Gastroesophageal sphincter (tissue), 4 donors: ENCODE results near the gene ZBTB16. TPM values are rescaled to one million over a fixed set of nuclear protein-coding genes. Genes with fewer than 3 reads are reported as not detected.

Experiments
- ATAC-seq: fragments of 150-250 bp; one replicate; pipeline ENCODE4 v1.9.1; 2016; ENCODE audit warnings: mild to moderate bottlenecking, moderate library complexity
- H3K27ac ChIP-seq, 4 donors: fragments of 200-600 bp; sonication (generic) in 3 of 4; 1 replicate in 3 of 4; 2 replicates in 1 of 4; pipeline ENCODE4 v1.5.1; 2016 to 2019
- H3K27me3 ChIP-seq: fragments of 200-600 bp; sonication (generic); one replicate; pipeline ENCODE4 v1.5.1; 2019
- H3K36me3 ChIP-seq, 2 donors: fragments of 200-600 bp; sonication (generic); one replicate each; pipeline ENCODE4 v1.5.1; 2019; ENCODE audit warnings: control low read depth in 1 of 2
- H3K4me1 ChIP-seq, 3 donors: fragments of 200-600 bp; sonication (generic); 1 replicate in 2 of 3; 2 replicates in 1 of 3; pipeline ENCODE4 v1.5.1; 2016 to 2019; ENCODE audit warnings: control low read depth in 2 of 3
- H3K4me3 ChIP-seq, 2 donors: fragments of 200-600 bp; sonication (generic); one replicate each; pipeline ENCODE4 v1.5.1; 2019; ENCODE audit warnings: mild to moderate bottlenecking in 1 of 2, moderate library complexity in 1 of 2
- H3K9me3 ChIP-seq, 3 donors: fragments of 200-600 bp; sonication (generic); one replicate each; pipeline ENCODE4 v1.5.1; 2017 to 2019; ENCODE audit warnings: control low read depth in 2 of 3
- EP300 ChIP-seq: sonication (generic); formaldehyde crosslinking; IDR thresholded peaks from one replicate; pipeline ENCODE4 v1.6.1; 2017; ENCODE audit warnings: antibody characterized with exemption, mild to moderate bottlenecking
- POLR2A ChIP-seq, 2 donors: fragments of 450-650 bp; IDR thresholded peaks; one replicate each; pipeline ENCODE4 v1.6.1; 2017; ENCODE audit warnings: antibody characterized with exemption in 2 of 2, mild to moderate bottlenecking in 2 of 2, moderate library complexity in 1 of 2
- POLR2AphosphoS5 ChIP-seq: sonication (generic); formaldehyde crosslinking; IDR thresholded peaks from one replicate; pipeline ENCODE4 v1.6.1; 2017; ENCODE audit warnings: antibody characterized with exemption
- WGBS, 2 donors: methylation state at CpG; one replicate each; pipeline ENCODE4 v1.1.5; 2018; ENCODE audit warnings: low coverage in 1 of 2; 5-methylcytosine and 5-hydroxymethylcytosine counted together
- total RNA-seq, 4 donors: library from RNA; depleted of rRNA; stranded (reverse); fragments of >200 nt; gene quantifications; one replicate each; pipeline ENCODE4 v1.1.0, GENCODE V29; 2016
- TF ChIP-seq, protein P1 (sequence below), 4 experiments: fragments of 200-600 bp in 2 of 4; fragments of 450-650 bp in 2 of 4; sonication (generic) in 1 of 4; IDR thresholded peaks; one replicate each; pipeline ENCODE4 v1.5.1; 2017 to 2019; ENCODE audit warnings: antibody characterized with exemption in 4 of 4, mild to moderate bottlenecking in 2 of 4, moderate library complexity in 2 of 4

Gene ZBTB16
- total RNA-seq, 4 donors from 2014 or later, result 153 to 284 (median 232) TPM

DNA sequence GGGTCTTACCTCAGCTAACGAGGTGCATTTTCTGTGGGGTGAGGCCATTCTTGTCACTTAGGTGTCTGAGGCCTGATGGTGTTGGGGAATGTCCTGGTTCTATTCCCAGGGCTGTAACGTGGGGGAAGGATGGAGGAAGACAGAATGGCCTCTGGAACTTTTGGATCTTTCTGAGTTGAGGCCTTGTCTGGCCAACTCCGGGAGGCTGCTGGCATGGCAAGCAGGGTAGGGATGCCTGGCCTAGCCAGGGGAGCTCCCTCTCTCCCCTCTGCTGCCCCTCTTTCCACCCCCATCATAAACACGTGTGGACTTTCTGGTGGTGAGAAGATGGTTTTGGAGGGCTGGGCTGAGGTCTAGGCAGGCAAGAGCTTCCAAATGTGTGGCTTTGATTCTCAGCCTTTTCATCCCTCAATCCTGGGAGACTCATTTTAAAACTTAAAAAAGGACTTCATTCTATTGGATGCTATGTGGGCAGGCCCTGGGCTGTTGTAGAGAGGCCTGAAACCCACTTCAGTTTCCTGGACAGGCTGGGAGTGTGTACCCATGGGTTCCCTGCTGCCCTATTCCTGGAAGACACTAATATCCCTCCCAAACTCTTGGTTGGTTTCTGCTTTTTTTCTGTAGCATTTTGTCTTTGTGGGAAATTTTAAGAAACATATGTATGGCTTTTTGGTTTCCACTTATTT lies 30.9 kb downstream of the ZBTB16 start:
- ATAC-seq, result no peak
- Histone ChIP-seq H3K36me3 (peaks cover 0 to 99% of the 10 kb centered on the region in 2 donors), H3K4me3 (no peak overlapping the region), H3K9me3 (no peaks in the 10 kb centered on the region), H3K27me3 (no peaks in the 10 kb centered on the region), H3K27ac (peak overlapping the region in 3 of 4 donors; percentile 46 to 56 (median 48)), H3K4me1 (peaks cover 28 to 98% (median 64%) of the 10 kb centered on the region in 3 donors)
- WGBS, 2 donors, result 86% methylated on average over 2 of the region's 4 CpGs; no CpG with 5 or more reads in 1 of the 2 donors
- TF ChIP-seq EP300 (no peak), POLR2A (IDR thresholded peaks at IDR 0.05) (no peak), POLR2AphosphoS5 (no peak)
- TF ChIP-seq, protein P1, sequence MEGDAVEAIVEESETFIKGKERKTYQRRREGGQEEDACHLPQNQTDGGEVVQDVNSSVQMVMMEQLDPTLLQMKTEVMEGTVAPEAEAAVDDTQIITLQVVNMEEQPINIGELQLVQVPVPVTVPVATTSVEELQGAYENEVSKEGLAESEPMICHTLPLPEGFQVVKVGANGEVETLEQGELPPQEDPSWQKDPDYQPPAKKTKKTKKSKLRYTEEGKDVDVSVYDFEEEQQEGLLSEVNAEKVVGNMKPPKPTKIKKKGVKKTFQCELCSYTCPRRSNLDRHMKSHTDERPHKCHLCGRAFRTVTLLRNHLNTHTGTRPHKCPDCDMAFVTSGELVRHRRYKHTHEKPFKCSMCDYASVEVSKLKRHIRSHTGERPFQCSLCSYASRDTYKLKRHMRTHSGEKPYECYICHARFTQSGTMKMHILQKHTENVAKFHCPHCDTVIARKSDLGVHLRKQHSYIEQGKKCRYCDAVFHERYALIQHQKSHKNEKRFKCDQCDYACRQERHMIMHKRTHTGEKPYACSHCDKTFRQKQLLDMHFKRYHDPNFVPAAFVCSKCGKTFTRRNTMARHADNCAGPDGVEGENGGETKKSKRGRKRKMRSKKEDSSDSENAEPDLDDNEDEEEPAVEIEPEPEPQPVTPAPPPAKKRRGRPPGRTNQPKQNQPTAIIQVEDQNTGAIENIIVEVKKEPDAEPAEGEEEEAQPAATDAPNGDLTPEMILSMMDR (IDR thresholded peaks at IDR 0.05), result no peak

DNA sequence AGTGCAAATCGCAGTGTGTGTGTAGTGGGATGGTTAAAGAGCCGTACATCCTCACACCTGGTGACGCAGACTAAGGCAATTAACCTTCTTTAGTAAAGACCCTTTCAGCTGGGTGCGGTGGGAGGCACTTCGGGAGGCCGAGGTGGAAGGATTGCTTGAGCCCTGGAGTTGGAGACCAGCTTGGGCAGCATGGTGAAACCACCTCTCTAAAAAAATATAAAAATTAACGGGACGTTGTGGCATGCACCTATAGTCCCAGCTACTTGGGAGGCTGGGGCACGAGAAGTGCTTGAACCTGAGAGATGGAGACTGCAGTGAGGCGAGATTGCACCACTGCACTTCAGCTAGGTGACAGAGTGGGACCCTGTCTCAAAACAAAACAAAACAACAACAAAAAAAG lies 31.5 kb downstream of the ZBTB16 start:
- TF ChIP-seq POLR2A (IDR thresholded peaks at IDR 0.05) (no peak), EP300 (no peak), POLR2AphosphoS5 (no peak)
- TF ChIP-seq, protein P1 (IDR thresholded peaks at IDR 0.05), result no peak
- Histone ChIP-seq H3K27me3 (no peaks in the 10 kb centered on the region), H3K4me1 (peaks cover 25 to 98% (median 61%) of the 10 kb centered on the region in 3 donors), H3K9me3 (no peaks in the 10 kb centered on the region), H3K27ac (peak overlapping the region in 3 of 4 donors; percentile 7 to 48 (median 46)), H3K36me3 (peaks cover 0 to 98% of the 10 kb centered on the region in 2 donors), H3K4me3 (peak overlapping the region in 1 of 2 donors; percentile 2)
- ATAC-seq, result no peak
- 92 to 95% methylated on average over 4 of the region's 10 CpGs for WGBS, 2 donors

DNA sequence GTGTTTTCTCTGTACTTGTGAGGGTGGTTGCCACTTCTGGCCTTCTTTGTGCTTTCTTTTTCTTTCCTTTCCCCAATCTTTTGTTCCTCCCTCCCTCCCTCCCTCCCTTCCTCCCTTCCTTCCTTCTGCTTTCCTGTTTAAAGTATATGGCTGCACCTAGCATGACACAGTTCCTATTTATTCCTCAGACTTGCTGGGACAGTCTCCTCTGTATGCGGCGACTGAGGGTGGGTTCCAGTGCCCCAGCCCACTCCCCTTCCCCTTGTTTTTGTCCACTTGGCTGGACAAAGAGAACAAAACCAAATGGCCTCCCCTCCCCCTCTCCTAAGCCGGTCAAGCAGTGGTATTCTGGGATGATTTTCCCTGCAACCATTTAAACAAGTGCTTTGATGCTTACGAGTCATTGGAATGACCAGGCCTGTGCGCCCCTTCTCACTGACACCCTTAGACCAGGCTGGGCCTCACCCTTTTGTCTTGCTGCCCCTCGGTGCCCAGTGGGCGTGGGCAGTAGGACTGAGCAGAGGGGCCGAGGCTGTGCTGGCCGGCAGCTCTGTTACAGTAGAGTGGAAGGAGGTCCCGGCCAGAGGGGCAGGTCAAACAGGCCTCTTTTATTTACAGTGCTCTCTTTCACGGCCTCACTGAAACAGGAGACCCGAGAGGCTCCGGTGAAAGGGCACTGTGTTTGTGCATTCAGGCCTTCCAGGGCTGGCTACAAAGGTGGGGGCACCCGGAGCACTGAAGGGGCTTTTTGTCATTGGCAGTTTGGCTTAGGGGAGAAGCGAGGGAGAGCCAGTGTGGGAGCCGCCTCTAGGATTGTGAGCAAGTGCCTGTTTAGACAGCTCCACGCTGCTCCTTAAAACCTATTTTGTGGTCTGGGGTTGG lies 32.2 kb downstream of the ZBTB16 start:
- 50 to 67% methylated on average over 3 to 7 of the region's 17 CpGs for WGBS, 2 donors
- Histone ChIP-seq H3K9me3 (no peaks in the 10 kb centered on the region), H3K36me3 (peaks cover 0 to 95% of the 10 kb centered on the region in 2 donors), H3K4me1 (peaks cover 25 to 98% (median 57%) of the 10 kb centered on the region in 3 donors), H3K27me3 (no peaks in the 10 kb centered on the region), H3K4me3 (peak overlapping the region in 1 of 2 donors; percentile 2), H3K27ac (peak overlapping the region in 3 of 4 donors; percentile 7 to 48 (median 46))
- no peak for ATAC-seq
- TF ChIP-seq POLR2A (IDR thresholded peaks at IDR 0.05) (no peak), EP300 (no peak), POLR2AphosphoS5 (no peak)
- TF ChIP-seq, protein P1 (IDR thresholded peaks at IDR 0.05), result no peak

DNA sequence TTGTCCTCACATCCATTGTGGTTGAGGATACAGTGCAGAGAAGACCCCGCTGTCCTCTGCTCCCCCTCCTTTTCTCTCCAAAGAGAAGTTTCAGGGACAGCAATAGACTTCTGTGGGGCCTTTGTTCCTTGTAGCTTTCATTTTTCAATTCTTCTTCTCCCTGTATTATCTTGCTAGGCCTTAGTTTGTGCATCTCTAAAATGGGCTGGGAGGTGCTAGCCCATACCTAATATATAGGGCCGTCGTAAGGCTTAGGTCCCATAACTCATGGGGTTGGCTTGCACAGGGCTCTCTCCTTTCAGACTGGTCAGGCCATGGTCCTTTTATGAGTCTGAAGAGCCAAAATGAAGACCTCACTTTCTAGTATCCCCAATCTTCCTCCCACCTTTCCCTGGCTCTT lies 33.0 kb downstream of the ZBTB16 start:
- Histone ChIP-seq H3K4me3 (peak overlapping the region in 1 of 2 donors; percentile 2), H3K27me3 (no peaks in the 10 kb centered on the region), H3K36me3 (peaks cover 0 to 92% of the 10 kb centered on the region in 2 donors), H3K27ac (peak overlapping the region in 3 of 4 donors; percentile 7 to 48 (median 46)), H3K4me1 (peaks cover 24 to 98% (median 54%) of the 10 kb centered on the region in 3 donors), H3K9me3 (no peaks in the 10 kb centered on the region)
- TF ChIP-seq, protein P1 (IDR thresholded peaks at IDR 0.05), result no peak
- TF ChIP-seq POLR2AphosphoS5, result no peak
- TF ChIP-seq POLR2A (IDR thresholded peaks at IDR 0.05), result no peak
- no peak for TF ChIP-seq EP300
- ATAC-seq, result no peak
- WGBS, 2 donors, result 25 to 87% methylated on average over 1 to 3 of the region's 3 CpGs
